T-helper 2 cell treated with Interferon-gamma antibody and Interleukin-4, amounts not matched to agents 100 ng/mL and 5 ng/mL, for 36 hours (primary cell): Measurements from ENCODE around the gene APOBEC3C. TPM values are rescaled to one million over a fixed set of nuclear protein-coding genes. Genes with fewer than 3 reads are reported as not detected.
"Not testable (repeated sequence)": the region's sequence is repeated elsewhere in the genome, so short reads cannot be mapped to it uniquely, and the experiment has no call there.

Experiments used
- intact Hi-C: fragments of 100-400 bp; cut with micrococcal nuclease; formaldehyde crosslinking; loops from one replicate; pipeline ENCODE4 v1.15.1; 2023
- total RNA-seq: library from RNA; stranded (reverse); gene quantifications from 2 replicates; pipeline ENCODE4 v1.2.3, GENCODE V29; 2022

APOBEC3C gene
- total RNA-seq, 1 donor from 2014 or later, result 97.9 TPM

- intact Hi-C loops, result not testable (repeated sequence)
These were observed 37.9 kb downstream of the APOBEC3C start for GRCh38 chr22:39051844-39052495.

GRCh38 chr22:39055658-39056057 lies 41.6 kb downstream of the APOBEC3C start:
- intact Hi-C loops, result no loop called here

GRCh38 chr22:39061290-39061689 lies 47.2 kb downstream of the APOBEC3C start:
- intact Hi-C loops, result not testable (repeated sequence)

- intact Hi-C loops, result not testable (repeated sequence)
These were observed 47.9 kb downstream of the APOBEC3C start for GRCh38 chr22:39061951-39062350.

DNA sequence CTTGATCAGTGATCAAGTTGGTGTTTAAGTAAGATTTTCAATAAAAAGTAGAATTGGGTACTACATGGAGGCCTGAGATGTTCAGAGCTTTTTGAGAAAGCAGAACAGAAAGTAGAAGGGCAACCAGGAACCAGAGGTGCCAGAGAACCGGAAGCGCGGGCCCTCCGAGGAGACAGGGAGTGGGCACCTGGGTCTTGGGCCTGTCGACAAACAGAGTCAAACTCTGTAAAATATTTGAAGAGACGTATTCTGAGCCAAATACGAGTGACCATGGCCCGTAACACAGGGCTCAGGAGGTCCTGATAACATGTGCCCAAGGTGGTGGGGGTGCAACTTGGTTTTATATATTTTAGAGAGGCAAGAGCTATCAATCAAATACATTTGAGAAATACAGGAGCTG lies 49.8 kb downstream of the APOBEC3C start:
- intact Hi-C loops, result not testable (repeated sequence)

DNA sequence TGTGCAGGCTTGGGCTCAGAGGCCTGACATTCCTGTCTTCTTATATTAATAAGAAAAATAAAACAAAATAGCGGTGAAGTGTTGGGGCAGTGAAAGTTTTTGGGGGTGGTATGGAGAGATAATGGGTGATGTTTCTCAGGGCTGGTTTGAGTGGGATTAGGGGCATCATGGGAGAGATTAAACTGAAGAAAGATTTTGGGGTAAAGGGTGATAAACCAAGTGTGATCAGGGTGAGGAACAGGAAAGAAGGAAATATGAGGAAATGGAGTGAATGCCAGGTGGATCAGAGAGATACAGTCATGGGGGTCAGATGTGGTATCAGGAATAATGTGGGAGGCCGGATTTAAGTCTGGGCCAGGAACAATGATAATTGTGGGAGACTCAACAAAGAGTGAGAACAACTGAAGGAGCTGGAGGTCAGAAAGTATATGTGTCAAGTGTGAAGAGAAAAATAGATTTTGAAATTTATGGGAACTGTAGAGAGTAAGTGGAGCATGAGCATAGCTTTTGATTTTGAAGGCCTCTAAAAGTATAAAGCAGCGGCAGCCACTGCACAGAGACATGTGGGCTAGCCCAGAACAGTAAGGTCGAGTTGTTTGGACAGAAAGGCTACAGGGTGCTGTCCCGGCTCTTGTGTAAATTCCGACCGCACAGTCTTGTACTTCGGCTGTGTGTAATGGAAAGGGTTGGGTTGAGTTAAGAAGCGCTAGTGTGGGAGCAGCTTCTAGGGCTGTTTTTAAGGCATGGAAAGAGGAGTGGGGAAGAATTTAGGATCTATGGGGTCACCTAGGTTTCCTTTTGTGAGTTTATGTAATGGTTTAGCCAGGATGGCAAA lies 52.6 kb downstream of the APOBEC3C start:
- intact Hi-C loops, result not testable (repeated sequence)

DNA sequence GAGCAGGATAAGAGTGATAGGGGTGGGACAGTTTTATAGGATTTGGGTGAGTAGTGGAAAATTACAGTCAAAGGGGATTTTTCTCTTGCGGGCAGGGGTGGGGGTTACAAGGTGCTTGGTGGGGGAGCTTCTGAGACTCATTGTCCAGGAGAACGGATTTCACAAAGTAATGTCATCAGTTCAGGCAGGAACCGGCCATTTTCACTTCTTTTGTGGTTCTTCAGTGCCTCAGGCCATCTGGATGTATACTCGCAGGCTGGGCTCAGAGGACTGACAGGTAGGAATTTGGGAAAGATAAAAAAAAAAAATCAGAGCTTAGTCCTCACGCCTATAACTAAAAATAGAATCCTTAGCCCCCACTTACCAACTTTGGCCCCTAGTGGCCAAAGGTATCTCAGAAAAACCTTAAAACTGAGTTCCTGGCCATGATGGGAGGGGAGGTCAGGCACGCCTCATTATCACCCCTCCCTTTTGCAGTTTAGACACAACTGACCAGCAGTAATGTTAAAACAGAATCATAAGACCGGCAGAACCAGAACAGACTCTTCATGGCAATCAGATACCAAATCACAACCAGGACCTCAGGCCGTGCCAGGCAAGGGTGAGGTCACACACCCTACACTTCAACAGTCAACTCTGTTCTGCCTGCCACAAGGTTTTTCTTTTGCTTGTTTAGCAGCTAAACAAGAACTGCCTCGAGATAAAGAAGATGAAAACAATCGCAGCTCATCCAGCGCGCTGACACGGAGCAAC lies 54.2 kb downstream of the APOBEC3C start:
- intact Hi-C loops, result no loop called here

Other genes starting within 250 kb of the APOBEC3C start
- gene DNAL4, start 220.1 kb upstream of the APOBEC3C start, total RNA-seq, result 6.7 and 6.8 TPM in 2 replicates
- 0.93 and 0.95 TPM in 2 replicates for gene NPTXR, start 170.2 kb upstream of the APOBEC3C start, total RNA-seq
- gene CBX6, start 142.0 kb upstream of the APOBEC3C start, total RNA-seq, result 64.3 and 67.9 TPM in 2 replicates
- gene APOBEC3A, start 56.6 kb upstream of the APOBEC3C start, total RNA-seq, result 0.68 TPM in 1 of 2 replicates, not detected in the other
- 27.4 and 27.8 TPM in 2 replicates for gene APOBEC3B, start 31.9 kb upstream of the APOBEC3C start, total RNA-seq
- 35.9 and 36.3 TPM in 2 replicates for gene APOBEC3D, start 6.9 kb downstream of the APOBEC3C start, total RNA-seq
- 28.3 and 28.7 TPM in 2 replicates for gene APOBEC3F, start 26.6 kb downstream of the APOBEC3C start, total RNA-seq
- 72.5 and 75.8 TPM in 2 replicates for gene APOBEC3G, start 63.0 kb downstream of the APOBEC3C start, total RNA-seq
- gene APOBEC3H, start 83.0 kb downstream of the APOBEC3C start, total RNA-seq, result 19.3 and 20.0 TPM in 2 replicates
- 10.1 and 10.5 TPM in 2 replicates for gene CBX7, start 138.4 kb downstream of the APOBEC3C start, total RNA-seq
- gene PDGFB, start 230.7 kb downstream of the APOBEC3C start, total RNA-seq, result 0.30 and 0.48 TPM in 2 replicates